Kidney epithelial cell (primary cell): ENCODE data around the gene CYP17A1. TPM values are rescaled to one million over a fixed set of nuclear protein-coding genes. Genes with fewer than 3 reads are reported as not detected.

ENCODE experiments used
- DNase-seq: peaks from one replicate; pipeline ENCODE4 v3.0.0-alpha.2; 2010; ENCODE audit warnings: low read depth
- H3K27me3 ChIP-seq: 2 replicates; pipeline ENCODE4 v1.6.0; 2011; ENCODE audit warnings: low read length; ENCODE audit not compliant: control insufficient read depth, insufficient read depth
- H3K36me3 ChIP-seq: 2 replicates; pipeline ENCODE4 v1.5.1; 2011; ENCODE audit warnings: low read length; ENCODE audit not compliant: control insufficient read depth, insufficient read depth
- H3K4me3 ChIP-seq: 2 replicates; pipeline ENCODE4 v1.5.1; 2011; ENCODE audit warnings: low read depth, mild to moderate bottlenecking, control low read depth, low read length
- CTCF ChIP-seq: IDR thresholded peaks from 2 replicates; pipeline ENCODE4 v1.5.1; 2011; ENCODE audit warnings: mild to moderate bottlenecking, moderate library complexity, low read length, control low read depth, inconsistent platforms; ENCODE audit not compliant: insufficient read depth, poor library complexity, severe bottlenecking
- total RNA-seq: library from RNA; depleted of rRNA; stranded (reverse); fragments of >200 nt; gene quantifications from 2 replicates; pipeline ENCODE4 v1.2.3, GENCODE V29; 2015

Gene CYP17A1
- total RNA-seq, 1 donor from 2014 or later, result not detected

- no peak overlapping the region for H3K4me3 ChIP-seq
- no peaks in the 10 kb centered on the region for H3K36me3 ChIP-seq
- no peaks in the 10 kb centered on the region for H3K27me3 ChIP-seq
- no peak for TF ChIP-seq CTCF
- DNase-seq, result no peak
Measured at GRCh38 chr10:102804382-102805055, 32.7 kb downstream of the CYP17A1 start.

- TF ChIP-seq CTCF, result no peak
- no peaks in the 10 kb centered on the region for H3K27me3 ChIP-seq
- DNase-seq, result peak; percentile 73
- H3K36me3 ChIP-seq, result peaks cover 2% of the 10 kb centered on the region
- no peak overlapping the region for H3K4me3 ChIP-seq
Measured at GRCh38 chr10:102802920-102803534, 34.2 kb downstream of the CYP17A1 start.

GRCh38 chr10:102801978-102802377 is 35.2 kb downstream of the CYP17A1 start:
- DNase-seq, result no peak
- no peak for TF ChIP-seq CTCF
- H3K27me3 ChIP-seq, result no peaks in the 10 kb centered on the region
- H3K4me3 ChIP-seq, result no peak overlapping the region
- peaks cover 2% of the 10 kb centered on the region for H3K36me3 ChIP-seq

GRCh38 chr10:102801496-102801895 is 35.7 kb downstream of the CYP17A1 start:
- no peak for DNase-seq
- no peak overlapping the region for H3K4me3 ChIP-seq
- H3K36me3 ChIP-seq, result peaks cover 2% of the 10 kb centered on the region
- H3K27me3 ChIP-seq, result no peaks in the 10 kb centered on the region
- no peak for TF ChIP-seq CTCF

GRCh38 chr10:102800611-102801335 is 36.4 kb downstream of the CYP17A1 start:
- Histone ChIP-seq H3K4me3 (no peak overlapping the region), H3K27me3 (no peaks in the 10 kb centered on the region), H3K36me3 (peaks cover 2% of the 10 kb centered on the region)
- no peak for TF ChIP-seq CTCF
- DNase-seq, result no peak
